ENCODE measurements around the gene RAB28.
"Not testable (repeated sequence)": the region's sequence is repeated elsewhere in the genome, so short reads cannot be mapped to it uniquely, and the experiment has no call there.

RAB28 gene

GRCh38 chr4:13427599-13428325, 56.4 kb downstream of the RAB28 start:
- in situ Hi-C loops (cut with MboI; ENCODE audit: low pct_unique_long_range_greater_than_20kb, low sequenced_read_pairs, unreplicated experiment), result no loop called here
- no peak for DNase-seq (ENCODE audit: low spot score)
- TF ChIP-seq, protein P1, sequence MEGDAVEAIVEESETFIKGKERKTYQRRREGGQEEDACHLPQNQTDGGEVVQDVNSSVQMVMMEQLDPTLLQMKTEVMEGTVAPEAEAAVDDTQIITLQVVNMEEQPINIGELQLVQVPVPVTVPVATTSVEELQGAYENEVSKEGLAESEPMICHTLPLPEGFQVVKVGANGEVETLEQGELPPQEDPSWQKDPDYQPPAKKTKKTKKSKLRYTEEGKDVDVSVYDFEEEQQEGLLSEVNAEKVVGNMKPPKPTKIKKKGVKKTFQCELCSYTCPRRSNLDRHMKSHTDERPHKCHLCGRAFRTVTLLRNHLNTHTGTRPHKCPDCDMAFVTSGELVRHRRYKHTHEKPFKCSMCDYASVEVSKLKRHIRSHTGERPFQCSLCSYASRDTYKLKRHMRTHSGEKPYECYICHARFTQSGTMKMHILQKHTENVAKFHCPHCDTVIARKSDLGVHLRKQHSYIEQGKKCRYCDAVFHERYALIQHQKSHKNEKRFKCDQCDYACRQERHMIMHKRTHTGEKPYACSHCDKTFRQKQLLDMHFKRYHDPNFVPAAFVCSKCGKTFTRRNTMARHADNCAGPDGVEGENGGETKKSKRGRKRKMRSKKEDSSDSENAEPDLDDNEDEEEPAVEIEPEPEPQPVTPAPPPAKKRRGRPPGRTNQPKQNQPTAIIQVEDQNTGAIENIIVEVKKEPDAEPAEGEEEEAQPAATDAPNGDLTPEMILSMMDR (IDR thresholded peaks at IDR 0.05; ENCODE audit: extremely low read depth, insufficient read depth, missing control alignments), result no peak

- TF ChIP-seq, protein P1 (IDR thresholded peaks at IDR 0.05; ENCODE audit: extremely low read depth, insufficient read depth, missing control alignments), result no peak
- in situ Hi-C loops (cut with MboI; ENCODE audit: low pct_unique_long_range_greater_than_20kb, low sequenced_read_pairs, unreplicated experiment), result no loop called here
- DNase-seq (ENCODE audit: low spot score), result peak; percentile 23
Measured at GRCh38 chr4:13415068-13415785, 68.9 kb downstream of the RAB28 start.

DNA sequence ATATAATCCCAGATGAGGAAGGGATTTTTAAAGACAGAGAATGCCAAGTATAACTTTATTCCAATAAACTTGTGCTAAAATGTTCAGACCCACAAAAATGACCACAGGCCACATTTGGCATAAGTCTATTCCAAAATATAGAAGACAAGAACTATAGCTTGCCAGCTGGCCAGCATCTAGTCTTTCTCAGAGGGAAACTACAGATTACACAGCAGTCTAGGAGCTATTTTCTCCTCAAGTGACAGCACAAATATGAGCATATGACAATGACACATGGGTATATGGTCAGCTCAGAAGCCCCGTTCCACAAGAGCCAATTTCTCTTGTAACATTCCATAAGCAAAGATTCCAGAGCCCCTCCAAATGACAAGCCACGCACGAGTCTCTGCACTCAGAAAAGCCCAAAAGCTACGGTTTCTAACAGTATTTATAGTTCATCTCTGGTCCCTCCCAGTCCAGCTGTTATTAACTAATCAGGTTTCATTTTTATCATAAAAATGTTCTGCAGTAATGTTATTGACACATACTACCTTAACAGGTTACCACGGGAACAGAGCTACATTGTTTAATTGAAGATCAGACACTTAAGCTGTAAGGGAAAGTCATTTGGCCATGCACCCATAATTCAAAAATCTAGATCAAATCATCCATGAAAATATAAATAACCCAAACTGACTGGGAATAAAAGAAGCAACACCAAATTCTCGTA, 70.3 kb downstream of the RAB28 start:
- TF ChIP-seq, protein P1 (IDR thresholded peaks at IDR 0.05; ENCODE audit: extremely low read depth, insufficient read depth, missing control alignments), result no peak
- DNase-seq (ENCODE audit: low spot score), result peak; percentile 44
- in situ Hi-C loops (cut with MboI; ENCODE audit: low pct_unique_long_range_greater_than_20kb, low sequenced_read_pairs, unreplicated experiment), result no loop called here

- TF ChIP-seq, protein P1 (IDR thresholded peaks at IDR 0.05; ENCODE audit: extremely low read depth, insufficient read depth, missing control alignments), result no peak
- DNase-seq (ENCODE audit: low spot score), result no peak
- in situ Hi-C loops (cut with MboI; ENCODE audit: low pct_unique_long_range_greater_than_20kb, low sequenced_read_pairs, unreplicated experiment), result no loop called here
Measured at GRCh38 chr4:13411942-13412341, 72.2 kb downstream of the RAB28 start.

GRCh38 chr4:13409324-13409723, 74.8 kb downstream of the RAB28 start:
- in situ Hi-C loops (cut with MboI; ENCODE audit: low pct_unique_long_range_greater_than_20kb, low sequenced_read_pairs, unreplicated experiment), result no loop called here
- TF ChIP-seq, protein P1 (IDR thresholded peaks at IDR 0.05; ENCODE audit: extremely low read depth, insufficient read depth, missing control alignments), result no peak

DNA sequence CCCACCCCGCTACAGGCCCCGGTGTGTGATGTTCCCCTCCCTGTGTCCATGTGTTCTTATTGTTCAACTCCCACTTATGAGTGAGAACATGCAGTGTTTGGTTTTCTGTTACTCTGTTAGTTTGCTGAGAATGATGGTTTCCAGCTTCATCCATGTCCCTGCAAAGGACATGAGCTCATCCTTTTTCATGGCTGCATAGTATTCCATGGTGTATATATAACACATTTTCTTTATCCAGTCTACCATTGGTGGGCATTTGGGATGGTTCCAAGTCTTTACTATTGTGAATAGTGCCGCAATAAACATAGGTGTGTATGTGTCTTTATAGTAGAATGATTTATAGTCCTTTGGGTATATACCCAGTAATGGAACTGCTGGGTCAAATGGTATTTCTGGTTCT, 78.0 kb downstream of the RAB28 start:
- in situ Hi-C loops (cut with MboI; ENCODE audit: low pct_unique_long_range_greater_than_20kb, low sequenced_read_pairs, unreplicated experiment), result not testable (repeated sequence)

More at GRCh38 chr4:13409324-13409723, 74.8 kb downstream of the RAB28 start:
- no peak for DNase-seq (ENCODE audit: low spot score)

More for the DNA sequence above, 78.0 kb downstream of the RAB28 start:
- DNase-seq (ENCODE audit: low spot score), result not testable (repeated sequence)
